Inflammatory macrophage treated with lipopolysaccharide for 1 hour (primary cell): ENCODE data around the gene TEX14.
"Not testable (repeated sequence)": the region's sequence is repeated elsewhere in the genome, so short reads cannot be mapped to it uniquely, and the experiment has no call there.

Experiments
- DNase-seq, 2 donors: peaks; one replicate each; pipeline ENCODE4 v3.0.0-alpha.2; 2020 to 2022

The TEX14 gene

DNA sequence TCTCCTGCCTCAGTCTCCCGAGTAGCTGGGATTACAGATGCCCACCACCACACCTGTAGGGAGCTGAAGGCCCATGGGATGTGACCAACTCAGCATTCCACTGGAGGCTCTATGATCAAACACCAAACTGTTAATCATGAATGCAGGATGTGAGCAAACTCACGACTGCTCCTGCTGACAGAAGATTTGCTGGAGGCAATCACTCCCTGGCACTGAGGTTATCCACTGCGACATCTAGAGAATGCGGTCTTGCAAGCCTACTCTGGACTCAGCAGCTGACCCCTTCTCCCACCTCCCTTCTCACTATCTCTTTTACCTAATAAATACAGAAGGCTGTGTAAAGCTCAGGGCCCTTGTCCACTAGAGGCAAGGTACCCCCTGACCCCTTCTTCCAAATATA is 4.9 kb downstream of the TEX14 start:
- no peak for DNase-seq

- not testable (repeated sequence) for DNase-seq
Observed at GRCh38 chr17:58684462-58684861, 7.4 kb downstream of the TEX14 start.

DNA sequence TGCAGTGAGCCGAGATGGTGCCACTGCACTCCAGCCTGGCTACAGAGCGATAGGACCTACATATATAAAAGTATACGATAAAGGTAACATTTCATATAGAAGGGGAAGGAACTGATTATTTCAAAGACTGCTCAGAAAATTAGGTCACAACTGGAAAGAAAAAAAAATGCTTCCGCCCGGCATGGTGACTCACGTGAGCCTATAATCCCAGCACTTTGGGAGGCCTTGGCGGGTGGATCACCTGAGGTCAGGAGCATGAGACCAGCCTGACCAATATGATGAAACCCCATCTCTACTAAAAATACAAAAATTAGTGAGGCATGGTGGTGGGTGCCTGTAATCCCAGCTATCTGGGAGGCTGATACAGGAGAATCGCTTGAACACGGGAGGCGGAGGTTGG is 7.8 kb downstream of the TEX14 start:
- no peak for DNase-seq

DNA sequence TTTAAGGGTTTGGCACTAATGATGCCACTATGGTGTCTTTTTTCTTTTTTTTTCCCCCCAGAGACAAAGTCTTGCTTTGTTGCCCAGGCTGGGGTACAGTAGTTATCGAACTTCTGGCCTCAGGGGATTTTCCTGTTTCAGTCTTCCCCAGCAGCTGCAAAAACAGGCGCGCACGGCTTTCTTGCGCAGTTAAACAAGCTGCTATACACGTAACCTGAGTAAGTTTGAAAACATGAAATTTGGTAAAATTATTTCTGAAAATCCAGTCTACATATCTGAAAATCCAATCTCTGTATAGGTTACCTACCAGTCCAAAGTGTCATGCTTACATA is 11.8 kb downstream of the TEX14 start:
- DNase-seq: no peak

DNA sequence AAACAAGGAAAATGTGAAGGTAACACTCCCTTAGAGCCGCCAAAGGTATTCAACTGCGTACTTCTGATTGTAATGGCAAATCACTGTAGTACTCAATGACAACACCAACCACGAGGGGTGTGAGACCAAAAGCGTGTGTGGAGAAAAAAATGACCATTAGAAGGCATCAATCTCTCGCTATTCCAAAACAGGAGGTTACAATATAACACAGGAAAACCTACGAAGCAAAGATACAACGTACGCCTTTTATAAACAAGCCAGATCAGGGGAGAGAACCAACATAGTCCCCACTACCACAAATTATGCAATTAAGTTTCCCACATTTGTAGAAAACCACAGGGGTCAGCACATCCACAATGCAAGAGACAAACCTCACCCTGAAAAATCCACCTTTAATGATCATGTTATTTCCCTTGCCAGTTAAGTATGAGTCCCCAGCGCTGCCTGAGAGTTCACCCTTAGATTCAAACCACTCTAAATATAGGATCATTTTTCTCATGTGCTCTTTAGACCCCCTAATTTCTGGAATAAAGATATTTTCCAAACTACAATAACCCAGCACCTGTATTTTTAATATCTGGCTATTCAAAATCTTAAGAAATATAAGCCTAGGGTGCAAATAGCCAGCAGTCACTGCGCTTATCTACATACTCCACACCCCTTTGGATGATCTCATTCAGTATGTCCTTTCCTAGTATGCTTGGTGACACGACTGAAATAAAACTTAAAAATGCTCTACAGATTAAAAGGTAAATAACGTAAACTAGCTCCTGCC is 12.4 kb downstream of the TEX14 start:
- DNase-seq: no peak

GRCh38 chr17:58678287-58678686 is 13.6 kb downstream of the TEX14 start:
- not testable (repeated sequence) for DNase-seq

- DNase-seq: no peak
Observed at GRCh38 chr17:58677194-58677880, 14.5 kb downstream of the TEX14 start.

GRCh38 chr17:58671969-58672368 is 19.9 kb downstream of the TEX14 start:
- no peak for DNase-seq

- DNase-seq: no peak
Observed at GRCh38 chr17:58669853-58670252, 22.0 kb downstream of the TEX14 start.

- no peak for DNase-seq
Observed at GRCh38 chr17:58668598-58668935, 23.3 kb downstream of the TEX14 start.

DNA sequence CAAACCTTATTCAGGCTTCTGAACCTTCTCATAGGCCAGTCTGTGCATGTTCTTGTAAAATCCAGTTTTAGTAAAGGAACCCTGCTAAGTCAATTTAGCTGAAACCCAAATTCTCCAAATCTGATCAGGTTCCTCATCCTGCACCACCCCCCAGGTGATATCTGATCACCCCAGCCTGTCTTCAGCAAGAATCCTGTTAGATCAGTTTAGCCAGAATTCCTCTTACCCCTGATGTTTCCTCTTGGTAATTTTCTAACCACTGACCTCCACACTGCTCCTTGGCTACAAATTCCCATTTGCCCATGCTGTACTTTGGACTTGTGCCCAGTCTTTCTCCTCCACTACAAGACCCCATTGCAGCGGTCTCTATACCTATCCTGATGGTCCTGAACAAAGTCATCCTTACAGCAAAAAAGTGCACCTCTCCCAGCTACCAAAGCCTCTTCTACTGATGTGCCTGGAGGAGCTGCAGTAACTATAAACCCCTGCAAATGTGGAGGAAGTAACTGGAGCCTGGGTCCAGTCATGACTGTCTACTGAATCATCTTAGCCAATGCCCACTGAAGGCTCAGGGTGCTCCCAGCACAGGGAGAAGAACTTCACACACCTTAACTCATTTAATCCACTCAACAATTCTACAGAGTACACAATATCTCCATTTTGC is 23.8 kb downstream of the TEX14 start:
- no peak for DNase-seq

DNA sequence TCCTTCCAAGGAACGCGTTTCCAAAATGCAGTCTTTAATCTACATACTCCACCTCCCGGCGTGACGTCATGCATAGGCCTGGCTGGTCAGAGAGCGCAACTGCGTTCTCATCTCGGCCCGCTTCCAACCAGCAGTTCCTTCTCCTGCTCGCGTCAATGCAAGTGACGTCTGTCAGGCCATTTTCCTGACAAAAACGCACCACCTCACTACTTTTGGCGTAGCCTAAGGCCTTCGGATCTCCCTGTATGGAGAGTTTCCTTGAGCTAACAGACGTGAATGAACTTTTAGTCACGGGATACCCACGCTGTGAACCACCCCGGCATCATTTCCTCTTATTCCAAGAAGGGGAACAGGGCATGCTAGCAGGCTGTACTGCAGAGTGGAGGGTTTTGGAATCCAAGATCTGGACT is 25.0 kb downstream of the TEX14 start:
- peak; percentile 82 to 85 for DNase-seq

DNA sequence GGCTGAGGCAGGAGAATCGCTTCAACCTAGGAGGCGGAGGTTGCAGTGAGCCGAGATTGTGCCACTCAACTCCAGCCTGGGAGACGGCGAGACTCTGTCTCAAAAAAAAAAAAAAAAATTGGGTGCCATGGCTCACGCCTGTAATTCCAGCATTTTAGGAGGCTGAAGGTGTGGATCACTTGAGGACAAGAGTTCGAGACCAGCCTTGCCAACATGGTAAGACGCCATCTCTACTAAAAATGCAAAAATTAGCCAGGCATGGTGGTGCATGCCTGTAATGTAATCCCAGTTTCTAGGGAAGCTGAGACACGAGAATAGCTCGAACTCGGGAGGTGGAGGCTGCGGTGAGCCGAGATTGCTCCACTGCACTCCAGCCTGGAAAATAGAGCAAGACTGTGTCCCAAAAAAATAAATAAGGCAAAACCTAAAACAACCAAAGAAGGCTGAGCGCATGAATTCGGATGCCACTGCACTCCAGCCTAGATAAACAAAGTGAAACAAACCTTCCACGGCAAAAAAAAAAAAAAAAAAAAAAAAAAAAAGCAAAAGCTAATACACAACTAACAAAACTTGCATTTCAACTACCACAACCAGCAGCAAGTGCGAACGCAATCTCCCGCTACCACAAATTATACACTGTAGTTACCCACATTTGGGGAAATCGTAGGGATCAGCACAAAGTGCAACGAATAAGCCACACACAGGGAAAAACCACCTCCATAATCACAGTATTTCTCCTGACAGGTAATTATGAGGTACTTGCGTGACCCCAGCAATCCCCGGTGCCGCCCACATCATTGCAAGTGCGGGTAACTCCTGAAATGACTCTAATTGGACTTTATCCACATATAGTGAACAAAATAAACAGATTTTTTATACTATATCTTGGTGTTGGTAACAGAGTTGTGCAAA is 25.6 kb downstream of the TEX14 start:
- no peak for DNase-seq

DNA sequence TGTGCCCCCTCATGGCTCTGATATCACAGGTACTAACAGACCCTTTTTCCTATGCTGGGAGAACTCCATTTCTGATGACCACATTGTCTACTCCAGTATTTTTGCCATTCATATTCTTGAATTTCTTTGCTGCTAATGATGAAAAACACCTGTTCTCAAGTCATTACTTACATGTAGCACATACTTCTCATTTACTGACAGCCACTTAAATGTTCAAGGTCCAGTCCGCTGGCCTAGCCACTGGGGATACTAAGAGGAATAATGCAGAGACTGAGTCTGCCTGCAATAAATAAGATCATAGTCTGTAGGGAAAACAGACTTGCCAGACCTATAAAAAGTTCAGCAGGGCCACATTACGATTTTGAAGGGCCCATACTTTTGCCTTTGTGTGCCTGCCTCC is 27.5 kb downstream of the TEX14 start:
- no peak for DNase-seq

DNA sequence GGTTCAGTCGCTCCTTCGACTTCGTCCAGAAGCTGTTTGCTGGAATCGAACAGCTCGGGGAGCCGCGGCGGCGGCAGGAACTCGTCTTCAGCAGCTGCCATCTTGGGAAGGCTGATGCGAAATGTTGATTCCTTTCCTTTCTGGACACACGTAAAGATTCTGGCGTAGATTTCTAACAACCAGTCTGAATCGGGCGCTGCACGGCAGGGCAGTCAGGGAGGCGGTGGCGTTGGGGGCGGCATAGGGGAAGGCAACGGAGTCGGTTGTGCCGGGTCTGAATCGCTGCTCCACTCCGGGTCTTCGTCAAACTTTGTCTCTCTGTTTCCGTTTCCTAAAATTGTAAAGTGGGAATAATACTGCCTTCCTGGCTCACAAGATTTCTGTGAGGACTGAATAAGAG is 30.3 kb downstream of the TEX14 start:
- DNase-seq: no peak

GRCh38 chr17:58660621-58661020 is 31.2 kb downstream of the TEX14 start:
- no peak for DNase-seq

DNA sequence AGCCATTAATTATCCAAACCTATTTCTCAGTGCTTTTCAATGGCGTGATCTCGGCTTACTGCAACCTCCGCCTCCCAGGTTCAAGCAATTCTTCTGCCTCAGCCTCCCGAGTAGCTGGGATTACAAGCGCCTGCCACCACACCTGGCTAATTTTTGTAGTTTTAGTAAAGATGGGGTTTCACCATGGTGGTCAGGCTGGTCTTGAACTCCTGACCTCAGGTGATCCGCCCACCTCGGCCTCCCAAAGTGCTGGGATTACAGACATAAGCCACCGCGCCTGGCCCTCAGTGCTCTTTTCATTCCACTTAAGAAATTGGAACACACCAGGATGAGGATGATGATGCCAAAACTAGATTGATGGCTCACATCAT is 32.1 kb downstream of the TEX14 start:
- DNase-seq: not testable (repeated sequence)

GRCh38 chr17:58658804-58659713 is 32.8 kb downstream of the TEX14 start:
- peak; percentile 95 to 99 for DNase-seq

DNA sequence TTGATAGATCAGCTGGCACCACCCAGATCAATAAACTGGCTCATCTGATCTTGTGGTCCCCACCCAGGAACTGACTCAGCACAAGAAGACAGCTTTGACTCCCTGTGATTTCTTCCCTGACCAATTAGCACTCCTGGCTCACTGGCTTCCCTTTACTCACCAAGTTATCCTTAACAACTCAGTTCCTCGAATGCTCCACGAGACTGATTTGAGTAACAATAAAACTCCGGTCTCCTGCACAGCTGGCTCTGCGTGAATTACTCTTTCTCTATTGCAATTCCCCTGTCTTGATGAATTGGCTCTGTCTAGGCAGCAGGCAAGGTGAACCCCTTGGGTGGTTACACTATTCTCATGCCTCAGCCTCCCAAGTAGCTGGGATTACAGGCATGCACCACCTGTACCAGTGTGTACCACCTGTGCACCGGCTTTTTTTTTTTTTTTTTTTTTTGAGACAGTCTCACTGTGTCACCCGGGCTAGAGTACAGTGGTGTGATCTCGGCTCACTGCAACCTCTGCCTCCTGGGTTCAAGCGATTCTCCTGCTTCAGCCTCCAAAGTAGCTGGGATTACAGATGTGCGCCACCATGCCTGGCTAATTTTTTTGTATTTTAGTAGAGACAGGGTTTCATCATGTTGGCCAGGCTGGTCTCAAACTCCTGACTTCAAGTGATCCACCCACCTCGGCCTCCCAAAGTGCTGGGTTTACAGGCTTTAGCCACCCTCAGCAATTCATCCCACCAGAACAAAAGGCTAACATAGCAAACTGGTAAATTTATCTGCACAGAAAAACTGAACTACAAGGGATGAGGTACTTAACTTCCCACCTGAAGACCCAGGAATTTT is 33.7 kb downstream of the TEX14 start:
- peak; percentile 43 to 54 for DNase-seq

- DNase-seq: no peak
Observed at GRCh38 chr17:58648236-58648635, 43.6 kb downstream of the TEX14 start.

GRCh38 chr17:58643147-58643546 is 48.7 kb downstream of the TEX14 start:
- no peak for DNase-seq
